ENCODE measurements around the gene VIM.

GRCh38 chr10:17276756-17277424, 48.8 kb downstream of the VIM start:
- TF ChIP-seq CTCF (IDR thresholded peaks at IDR 0.05) (no peak), POLR2A (IDR thresholded peaks at IDR 0.05) (no peak)

Data from adrenal gland (tissue), 5 donors.